SK-N-SH (cell line): ENCODE results near the gene GPATCH2L. TPM values are rescaled to one million over a fixed set of nuclear protein-coding genes. Genes with fewer than 3 reads are reported as not detected.

Experiments
- CTCF ChIA-PET: fragments of 300-600, 350-600 bp; formaldehyde crosslinking; extraction: SDS; loops from one replicate; lab custom pipeline; 2021; lab: Yijun Ruan, JAX
- POLR2A ChIA-PET: fragments of 350-600 bp; sonication (Branson Sonifier 250); formaldehyde crosslinking; extraction: SDS; loops from one replicate; lab custom pipeline; 2020; ENCODE audit warnings: antibody characterized with exemption, inconsistent platforms; lab: Yijun Ruan, JAX
- DNase-seq: peaks from one replicate; pipeline ENCODE4 v3.0.0; 2012
- H2AFZ ChIP-seq: fragments of 200-600 bp; sonication (generic); 2 replicates; pipeline ENCODE4 v1.8.1; 2016; ENCODE audit warnings: antibody characterized with exemption, mild to moderate bottlenecking, low read depth
- H3F3A ChIP-seq: fragments of 200-600 bp; sonication (generic); replicated peaks from 2 replicates; pipeline ENCODE3; 2016; ENCODE audit warnings: antibody characterized with exemption, mild to moderate bottlenecking; ENCODE audit not compliant: insufficient read depth
- H3K27ac ChIP-seq, 2 experiments: fragments of 200-500 bp in 1 of 2; fragments of 200-600 bp in 1 of 2; sonication (Bioruptor generic) in 1 of 2; sonication (generic), shearing (Covaris generic) in 1 of 2; 2 replicates each; pipeline versions ENCODE4 v1.5.1 to v1.6.1; 2014 to 2016; ENCODE audit warnings: low read depth in 2 of 2, inconsistent platforms in 1 of 2, low read length in 1 of 2, mild to moderate bottlenecking in 1 of 2, mixed read lengths in 1 of 2
- H3K27me3 ChIP-seq: fragments of 200-600 bp; sonication (generic), shearing (Covaris generic); 2 replicates; pipeline ENCODE4 v1.6.1; 2016; ENCODE audit warnings: mixed run types; ENCODE audit not compliant: insufficient read depth
- H3K36me3 ChIP-seq, 2 experiments: fragments of 200-500 bp in 1 of 2; fragments of 200-600 bp in 1 of 2; sonication (Bioruptor generic) in 1 of 2; sonication (generic) in 1 of 2; replicated peaks in 1 of 2; 2 replicates each; pipeline versions ENCODE3 to v1.5.1; 2014 to 2016; ENCODE audit warnings: low read length in 1 of 2, mild to moderate bottlenecking in 1 of 2; ENCODE audit not compliant: insufficient read depth in 2 of 2, control insufficient read depth in 1 of 2
- H3K4me1 ChIP-seq, 2 experiments: fragments of 200-500 bp in 1 of 2; fragments of 200-600 bp in 1 of 2; sonication (Bioruptor generic) in 1 of 2; sonication (generic), shearing (Covaris generic) in 1 of 2; 2 replicates each; pipeline versions ENCODE4 v1.5.1 to v1.6.1; 2014 to 2016; ENCODE audit warnings: low read depth in 1 of 2, low read length in 1 of 2, mixed run types in 1 of 2; ENCODE audit not compliant: insufficient read depth in 2 of 2, control insufficient read depth in 1 of 2
- H3K4me2 ChIP-seq: fragments of 200-600 bp; sonication (generic), shearing (Covaris generic); 2 replicates; pipeline ENCODE4 v1.6.1; 2017; ENCODE audit warnings: mixed run types
- H3K4me3 ChIP-seq, 2 experiments: fragments of 200-500 bp in 1 of 2; fragments of 200-600 bp in 1 of 2; sonication (Bioruptor generic) in 1 of 2; sonication (generic), shearing (Covaris generic) in 1 of 2; 2 replicates each; pipeline versions ENCODE4 v1.5.1 to v1.8.1; 2014 to 2016; ENCODE audit warnings: low read depth in 2 of 2, inconsistent platforms in 1 of 2, low read length in 1 of 2, mild to moderate bottlenecking in 1 of 2, mixed read lengths in 1 of 2, moderate library complexity in 1 of 2
- H3K79me2 ChIP-seq: fragments of 200-600 bp; sonication (generic); 2 replicates; pipeline ENCODE4 v1.8.1; 2017; ENCODE audit warnings: mild to moderate bottlenecking; ENCODE audit not compliant: insufficient read depth
- H3K9ac ChIP-seq: fragments of 200-600 bp; sonication (generic); 2 replicates; pipeline ENCODE4 v1.6.1; 2017; ENCODE audit warnings: mixed run types
- H3K9me2 ChIP-seq: fragments of 200-600 bp; sonication (generic); 2 replicates; pipeline ENCODE4 v1.6.1; 2017; ENCODE audit warnings: mixed run types
- H3K9me3 ChIP-seq: fragments of 200-600 bp; sonication (generic); 2 replicates; pipeline ENCODE4 v1.6.1; 2017; ENCODE audit warnings: mixed run types, mild to moderate bottlenecking, moderate library complexity
- H4K20me1 ChIP-seq: fragments of 200-600 bp; sonication (generic); 2 replicates; pipeline ENCODE4 v1.6.1; 2017; ENCODE audit warnings: mild to moderate bottlenecking, mixed run types; ENCODE audit not compliant: insufficient read depth
- CTCF ChIP-seq: fragments of 200-600 bp; sonication (generic); IDR thresholded peaks from 2 replicates; pipeline ENCODE4 v1.6.1; 2017; ENCODE audit warnings: antibody characterized with exemption, mild to moderate bottlenecking, moderate library complexity
- EZH2phosphoT487 ChIP-seq: fragments of 200-600 bp; sonication (generic); IDR thresholded peaks from 2 replicates; pipeline ENCODE4 v1.6.1; 2017; ENCODE audit warnings: low read depth, mixed run types, mild to moderate bottlenecking, antibody characterized with exemption, moderate library complexity, borderline replicate concordance
- FOSL2 ChIP-seq: IDR thresholded peaks from 2 replicates; pipeline ENCODE4 v1.4.0; 2012; ENCODE audit warnings: low read depth, mild to moderate bottlenecking, moderate library complexity, borderline replicate concordance
- FOXJ3 ChIP-seq: sonication (generic); formaldehyde crosslinking; IDR thresholded peaks from 2 replicates; pipeline ENCODE4 v1.5.1; 2020; ENCODE audit warnings: mild to moderate bottlenecking, missing genetic modification reagents
- FOXM1 ChIP-seq: IDR thresholded peaks from 2 replicates; pipeline ENCODE4 v1.4.0; 2012; ENCODE audit warnings: low read depth, mild to moderate bottlenecking
- GABPA ChIP-seq: IDR thresholded peaks from 2 replicates; pipeline ENCODE4 v1.4.0; 2012; ENCODE audit warnings: low read depth, mild to moderate bottlenecking
- GATA2 ChIP-seq: sonication (generic); formaldehyde crosslinking; IDR thresholded peaks from 2 replicates; pipeline ENCODE4 v1.5.0; 2020; ENCODE audit warnings: mild to moderate bottlenecking, missing genetic modification reagents
- IRF3 ChIP-seq: fragments of 150-350 bp; IDR thresholded peaks from 2 replicates; pipeline ENCODE4 v1.6.1; 2016; ENCODE audit warnings: mild to moderate bottlenecking, low read depth, low read length
- MAX ChIP-seq: IDR thresholded peaks from 2 replicates; pipeline ENCODE4 v1.4.0; 2012; ENCODE audit warnings: low read depth
- MEF2A ChIP-seq: IDR thresholded peaks from 2 replicates; pipeline ENCODE4 v1.4.0; 2012; ENCODE audit warnings: low read depth, borderline replicate concordance
- MXI1 ChIP-seq: IDR thresholded peaks from 2 replicates; pipeline ENCODE4 v1.6.1; 2012; ENCODE audit warnings: mild to moderate bottlenecking, low read depth, low read length, improper control_type of control experiment
- NFIC ChIP-seq: IDR thresholded peaks from 2 replicates; pipeline ENCODE4 v1.4.0; 2012; ENCODE audit warnings: borderline replicate concordance
- PBX3 ChIP-seq: IDR thresholded peaks from 2 replicates; pipeline ENCODE4; 2012
- RCOR1 ChIP-seq: fragments of 150-350 bp; IDR thresholded peaks from 2 replicates; pipeline ENCODE4 v1.6.1; 2017; ENCODE audit warnings: antibody characterized with exemption, low read length
- TAF1 ChIP-seq: IDR thresholded peaks from 2 replicates; pipeline ENCODE4 v1.6.1; 2012; ENCODE audit warnings: low read depth, mild to moderate bottlenecking, low read length, moderate library complexity, borderline replicate concordance
- TCF12 ChIP-seq: IDR thresholded peaks from 2 replicates; pipeline ENCODE4 v1.4.0; 2012
- TEAD4 ChIP-seq: IDR thresholded peaks from 2 replicates; pipeline ENCODE4 v1.4.0; 2012; ENCODE audit warnings: mild to moderate bottlenecking, borderline replicate concordance; ENCODE audit not compliant: insufficient read depth
- USF2 ChIP-seq: fragments of 150-350 bp; IDR thresholded peaks from 2 replicates; pipeline ENCODE4 v1.6.1; 2017; ENCODE audit warnings: antibody characterized with exemption, low read length, low read depth, borderline replicate concordance
- ZBTB33 ChIP-seq: IDR thresholded peaks from 2 replicates; pipeline ENCODE4 v1.4.0; 2012; ENCODE audit warnings: low read depth, borderline replicate concordance
- WGBS: methylation state at CpG from one replicate; pipeline ENCODE4 v1.1.6; 2017; ENCODE audit warnings: low lambda C conversion rate; 5-methylcytosine and 5-hydroxymethylcytosine counted together
- polyA plus RNA-seq, 3 experiments: library from polyadenylated mRNA; depleted of rRNA; stranded (reverse); fragments of >200 nt; gene quantifications; 2 replicates each; pipeline ENCODE4 v1.2.3, GENCODE V29; 2012

GPATCH2L gene
- polyA plus RNA-seq, 1 of the 3 experiments (the other 2 are of a cell fraction) = 17.7 TPM

GRCh38 chr14:76203086-76204001 is 51.6 kb downstream of the GPATCH2L start (continued):
- no peak for TF ChIP-seq FOXJ3 (CRISPR knock-in tag)

GRCh38 chr14:76204461-76205230 is 52.9 kb downstream of the GPATCH2L start:
- CTCF ChIA-PET = no interaction called here

More at GRCh38 chr14:76204461-76205230, 52.9 kb downstream of the GPATCH2L start:
- Histone ChIP-seq H3K27ac (peak overlapping the region in 1 of 2 experiments; percentile 79; a peak in 2 of 4 replicates), H3K9me2 (no peaks in the 10 kb centered on the region), H3K4me3 (no peak overlapping the region), H3K36me3 (peaks cover 31 to 43% of the 10 kb centered on the region in 2 experiments), H3K4me1 (peaks cover 0 to 9% of the 10 kb centered on the region in 2 experiments; a peak in 2 of 4 replicates), H3F3A (peaks cover 23% of the 10 kb centered on the region), H3K27me3 (no peaks in the 10 kb centered on the region), H3K9me3 (no peaks in the 10 kb centered on the region), H3K9ac (no peak overlapping the region), H2AFZ (no peak overlapping the region), H3K79me2 (peaks cover 4% of the 10 kb centered on the region; the same call in 1 of the 2 replicates), H4K20me1 (peaks cover 17% of the 10 kb centered on the region; the same call in 1 of the 2 replicates), H3K4me2 (no peak overlapping the region)
- POLR2A ChIA-PET = no interaction called here
- DNase-seq = no peak
- no peak for TF ChIP-seq PBX3
- TF ChIP-seq EZH2phosphoT487 = no peak
- TF ChIP-seq TCF12 = no peak
- no peak for TF ChIP-seq IRF3
- TF ChIP-seq ZBTB33 = no peak
- no peak for TF ChIP-seq GABPA
- no peak for TF ChIP-seq FOXM1
- no peak for TF ChIP-seq MEF2A
- TF ChIP-seq USF2 = no peak
- TF ChIP-seq MXI1 = no peak
- TF ChIP-seq MAX = no peak
- no peak for TF ChIP-seq GATA2 (CRISPR knock-in tag)
- no peak for TF ChIP-seq CTCF
- TF ChIP-seq TAF1 = no peak
- no peak for TF ChIP-seq NFIC
- TF ChIP-seq RCOR1 = no peak
- no peak for TF ChIP-seq FOXJ3 (CRISPR knock-in tag)
- TF ChIP-seq TEAD4 = no peak
- TF ChIP-seq FOSL2 = no peak
- 93% methylated on average over 5 of the region's 5 CpGs for WGBS
